HG03280 (cell line): ENCODE data around the gene CCDC3.
"Not testable (repeated sequence)": the region's sequence is repeated elsewhere in the genome, so short reads cannot be mapped to it uniquely, and the experiment has no call there.

Experiments
- ATAC-seq: cut with Tn5 transposase; IDR thresholded peaks from one replicate; pipeline ENCODE4 v1.9.1; 2021; ENCODE audit warnings: mild to moderate bottlenecking, moderate library complexity; ENCODE audit not compliant: unreplicated experiment

Gene CCDC3

GRCh38 chr10:13001041-13001886 lies at the start of gene CCDC3:
Gene CCDC3 (minus strand): TSS chr10:13001713. CDS start chr10:13001570, 143 bp downstream.
- no peak for ATAC-seq

DNA sequence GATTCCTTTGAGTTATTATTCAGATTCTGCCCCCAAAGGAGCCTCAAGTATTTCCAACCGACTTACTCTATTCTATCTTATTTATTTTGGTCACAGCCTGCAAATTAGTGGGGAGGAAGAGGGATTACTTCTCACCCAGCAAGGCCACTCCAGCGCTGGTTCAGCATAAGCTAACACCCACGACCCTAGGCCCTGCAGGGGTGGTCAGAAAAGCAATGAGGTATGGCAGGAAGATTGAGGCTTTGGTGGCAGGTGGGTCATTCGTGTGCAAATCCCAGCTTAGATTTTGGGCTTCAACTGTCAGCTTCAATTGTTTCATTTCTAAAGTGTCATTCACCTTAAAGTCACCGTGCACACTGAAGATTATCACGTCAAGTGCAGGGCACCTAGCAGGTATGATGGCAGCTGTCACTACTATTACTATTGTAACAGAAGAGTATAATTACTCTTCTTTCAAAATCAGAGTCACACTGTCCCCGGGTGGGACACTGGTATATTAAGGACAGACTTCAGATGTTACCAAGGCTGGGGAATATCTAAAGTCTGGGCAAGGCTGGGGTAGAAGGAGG lies 49.7 kb upstream of the CCDC3 start:
- ATAC-seq, result no peak

- no peak for ATAC-seq
These were observed 48.4 kb upstream of the CCDC3 start for GRCh38 chr10:13049774-13050420.

- no peak for ATAC-seq
These were observed 47.2 kb upstream of the CCDC3 start for GRCh38 chr10:13048762-13049161.

DNA sequence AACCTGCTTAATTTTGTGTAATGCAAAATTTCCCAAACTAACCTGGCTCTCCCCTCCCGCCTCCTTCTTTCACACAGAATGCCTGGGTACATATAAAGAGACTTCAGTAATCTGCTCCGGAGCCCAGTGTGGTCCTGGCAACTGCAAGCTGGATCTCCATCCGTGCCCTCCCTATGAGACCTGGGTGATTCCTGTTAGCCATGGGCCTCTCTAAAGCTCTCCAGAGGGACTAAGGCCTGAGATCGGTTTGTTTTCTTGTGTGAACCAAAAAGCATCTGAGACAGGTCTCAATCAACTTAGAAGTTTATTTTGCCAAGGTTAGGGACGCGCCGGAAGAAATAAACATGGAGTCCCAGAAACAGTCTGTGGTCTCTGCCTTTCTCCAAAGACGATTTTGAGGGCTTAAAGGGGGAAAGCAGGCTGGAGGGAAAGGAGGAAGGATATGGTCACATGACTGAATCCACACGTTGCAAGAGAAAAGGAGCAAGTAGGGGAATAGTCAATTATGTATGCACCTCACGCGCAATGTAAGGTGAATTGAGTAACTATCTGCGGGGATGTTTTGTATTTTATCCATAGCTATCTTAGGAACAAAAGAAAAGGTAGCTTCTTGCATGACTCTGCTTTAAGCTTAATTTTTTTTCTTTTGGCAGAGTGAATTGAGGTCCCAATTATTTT lies 46.2 kb upstream of the CCDC3 start:
- no peak for ATAC-seq

GRCh38 chr10:13046851-13047528 lies 45.5 kb upstream of the CCDC3 start:
- no peak for ATAC-seq

DNA sequence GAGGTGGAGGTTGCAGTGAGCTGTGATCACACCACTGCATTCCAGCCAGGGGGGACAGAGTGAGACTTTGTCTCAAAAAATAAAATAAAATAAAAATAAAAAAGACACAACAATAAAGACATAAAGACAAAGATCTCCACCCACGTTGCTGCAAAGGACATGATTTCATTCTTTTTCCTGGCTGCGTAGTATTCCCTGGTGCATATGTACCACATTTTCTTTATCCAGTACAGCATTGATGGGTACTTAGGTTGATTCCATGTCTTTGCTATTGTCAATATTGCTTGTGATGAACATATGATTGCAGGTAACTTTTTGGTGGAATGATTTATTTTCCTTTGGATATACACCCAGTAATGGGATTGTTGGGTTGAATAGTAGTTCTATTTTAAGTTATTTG lies 42.0 kb upstream of the CCDC3 start:
- ATAC-seq, result no peak

DNA sequence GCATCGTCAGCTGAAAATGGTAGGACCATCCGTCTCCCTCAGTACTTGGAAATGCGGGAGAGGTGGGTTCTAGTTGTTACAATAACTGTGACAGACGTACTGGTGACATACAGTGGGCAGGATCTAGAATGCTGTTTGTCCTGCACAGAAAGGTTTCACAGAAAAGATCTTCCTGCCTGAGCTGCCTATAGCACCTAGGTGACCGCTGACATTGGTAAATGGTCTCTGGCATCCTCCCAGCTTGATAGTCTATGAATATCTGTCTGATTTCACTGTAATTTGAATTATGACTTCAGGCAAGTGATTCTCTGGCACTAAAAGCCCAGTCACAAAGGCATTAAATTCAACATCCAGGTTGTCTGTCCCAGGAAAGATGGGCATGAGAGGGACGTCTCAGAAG lies 38.2 kb upstream of the CCDC3 start:
- no peak for ATAC-seq

DNA sequence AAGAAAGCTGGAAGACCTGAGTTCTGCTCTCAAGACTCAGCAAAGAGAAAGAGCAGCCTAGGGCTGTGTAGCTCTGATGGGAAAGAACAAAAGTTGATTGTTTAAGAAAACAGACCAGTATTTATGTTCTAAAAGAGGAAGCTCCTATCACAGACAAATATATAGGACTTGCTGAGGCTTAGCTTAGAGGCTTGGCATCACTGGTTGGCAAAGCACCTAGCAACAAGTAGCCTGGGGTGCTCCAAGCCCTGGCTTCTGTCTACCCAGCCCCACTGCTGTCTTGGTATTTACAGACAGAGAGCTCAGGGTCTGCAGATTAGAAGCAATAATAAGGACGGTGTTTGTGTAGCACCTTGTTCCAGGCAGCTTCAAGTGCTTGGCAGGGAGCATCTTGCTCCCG lies 36.9 kb upstream of the CCDC3 start:
- no peak for ATAC-seq

DNA sequence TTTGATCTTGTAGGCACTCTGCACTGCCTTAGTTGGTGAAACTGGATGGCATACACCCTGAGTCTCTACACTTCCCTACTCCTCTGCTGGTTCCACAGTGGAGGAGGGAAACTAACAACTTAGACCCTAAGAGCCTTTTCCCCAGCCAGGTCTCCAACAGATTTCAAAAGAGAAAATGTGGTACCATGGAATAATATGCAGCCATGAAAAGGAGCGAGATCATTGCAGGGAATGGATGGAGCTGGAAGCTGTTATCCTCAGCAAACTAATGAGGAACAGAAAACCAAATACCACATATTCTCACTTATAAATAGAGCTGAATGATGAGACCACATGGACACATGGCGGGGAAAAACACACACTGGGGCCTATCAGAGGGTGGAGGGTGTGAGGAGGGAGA lies 36.3 kb upstream of the CCDC3 start:
- ATAC-seq, result no peak

GRCh38 chr10:13036841-13037240 lies 35.3 kb upstream of the CCDC3 start:
- ATAC-seq, result no peak

DNA sequence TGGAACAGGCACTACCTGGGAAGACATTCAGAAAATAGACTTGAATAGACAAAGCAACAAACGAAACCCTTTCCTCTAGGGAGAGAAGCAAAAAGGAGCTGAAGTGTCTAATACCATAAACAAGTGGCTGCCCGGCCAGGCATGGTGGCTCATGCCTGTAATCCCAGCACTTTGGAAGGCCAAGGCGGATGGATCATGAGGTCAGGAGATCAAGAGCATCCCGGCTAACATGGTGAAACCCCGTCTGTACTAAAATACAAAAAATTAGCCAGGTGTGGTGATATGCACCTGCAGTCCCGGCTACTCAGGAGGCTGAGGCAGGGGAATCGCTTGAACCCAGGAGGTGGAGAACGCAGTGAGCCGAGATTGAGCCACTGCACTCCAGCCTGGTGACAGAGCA lies 34.2 kb upstream of the CCDC3 start:
- not testable (repeated sequence) for ATAC-seq

DNA sequence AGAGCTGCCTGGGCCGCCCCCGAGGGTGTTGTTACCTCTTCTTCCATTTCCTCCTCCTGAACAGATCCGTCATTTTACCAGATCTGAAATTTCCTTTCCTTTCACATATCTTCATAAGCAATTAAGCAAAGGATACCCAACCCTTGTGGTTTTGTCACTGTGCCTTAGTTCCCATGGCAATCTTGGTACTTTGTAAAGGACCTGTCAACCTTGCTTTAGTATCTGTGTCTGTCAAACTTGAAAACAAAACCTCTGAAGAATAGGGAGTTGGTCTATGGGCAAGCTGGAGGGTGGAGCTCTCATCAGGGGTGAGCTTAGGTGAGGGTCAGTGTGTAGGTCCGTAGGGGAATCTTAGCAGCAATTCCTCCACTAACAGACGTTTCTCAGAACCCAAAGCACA lies 25.4 kb upstream of the CCDC3 start:
- ATAC-seq, result no peak

DNA sequence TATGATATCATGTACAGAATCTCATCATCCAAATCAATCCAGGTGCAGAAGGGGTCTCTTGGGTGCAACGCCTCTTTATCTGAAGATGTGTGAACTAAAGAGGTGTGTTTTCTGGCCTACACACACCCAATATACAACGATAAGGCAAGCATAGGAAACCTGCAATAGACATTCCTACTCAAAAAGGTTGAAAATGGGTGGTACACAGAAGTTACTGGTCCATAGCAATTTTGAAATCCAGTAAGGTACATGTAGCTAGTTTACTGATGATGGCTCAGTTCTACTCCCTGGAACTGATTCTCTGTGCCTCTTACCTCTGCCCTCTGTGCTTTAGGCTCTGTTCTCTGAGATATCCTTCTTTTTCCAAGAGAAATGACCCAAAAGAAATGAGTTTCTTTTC lies 22.2 kb upstream of the CCDC3 start:
- ATAC-seq, result no peak

DNA sequence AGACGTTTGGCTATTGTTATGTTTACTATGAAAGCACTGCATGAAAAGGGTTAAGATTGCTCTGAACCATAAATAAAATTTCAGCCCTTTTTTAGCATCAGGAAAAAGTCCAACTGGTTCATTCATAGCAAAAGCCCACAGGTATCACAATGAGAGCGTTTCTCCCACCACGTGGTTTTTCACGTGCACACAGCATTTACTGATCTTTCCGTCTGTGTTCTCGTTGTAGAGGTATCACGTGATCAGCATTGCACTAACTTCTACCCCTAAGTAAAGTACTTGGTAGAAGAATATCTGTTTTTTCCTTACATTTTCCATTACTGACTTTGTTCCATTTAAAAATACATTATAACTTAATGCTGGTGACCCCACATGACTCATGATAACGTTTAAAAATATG lies 17.8 kb upstream of the CCDC3 start:
- no peak for ATAC-seq

DNA sequence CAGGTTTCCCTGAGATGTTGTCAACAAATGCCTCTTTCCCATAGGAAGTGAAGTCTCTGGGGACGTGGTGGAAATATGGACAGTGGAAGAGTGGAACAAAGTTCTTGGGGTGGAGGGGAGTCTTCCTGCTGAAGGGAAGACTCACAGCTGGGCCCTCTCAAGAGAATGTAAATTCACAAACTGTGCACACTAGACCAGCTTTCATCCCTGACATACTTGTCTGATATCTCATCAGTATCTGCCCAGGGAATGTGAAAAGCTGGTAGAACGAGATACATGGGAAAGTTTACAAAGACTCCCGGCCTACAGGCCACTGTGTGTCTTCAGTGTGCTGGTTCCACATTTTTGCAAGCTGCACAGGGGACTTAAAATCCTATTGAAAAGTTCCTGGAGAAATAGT lies 16.7 kb upstream of the CCDC3 start:
- no peak for ATAC-seq

DNA sequence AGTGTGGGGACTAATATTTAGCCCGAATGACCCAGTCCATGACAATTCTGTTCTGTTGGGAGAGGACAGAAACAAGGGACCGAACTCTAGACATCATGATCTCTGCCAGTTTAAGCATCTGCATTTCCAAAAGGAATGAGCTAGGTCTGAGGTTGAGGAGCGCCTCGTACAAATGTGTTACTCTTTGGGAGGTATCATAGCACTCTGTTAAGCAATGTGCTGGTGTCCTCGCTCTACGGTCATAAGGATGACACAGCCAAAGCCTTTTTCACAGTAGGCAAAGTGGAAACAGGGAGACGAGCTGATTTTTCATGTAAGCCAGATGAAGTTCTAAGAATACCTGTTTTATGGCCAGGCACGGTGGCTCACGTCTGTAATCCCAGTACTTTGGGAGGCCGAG lies 15.4 kb upstream of the CCDC3 start:
- no peak for ATAC-seq

DNA sequence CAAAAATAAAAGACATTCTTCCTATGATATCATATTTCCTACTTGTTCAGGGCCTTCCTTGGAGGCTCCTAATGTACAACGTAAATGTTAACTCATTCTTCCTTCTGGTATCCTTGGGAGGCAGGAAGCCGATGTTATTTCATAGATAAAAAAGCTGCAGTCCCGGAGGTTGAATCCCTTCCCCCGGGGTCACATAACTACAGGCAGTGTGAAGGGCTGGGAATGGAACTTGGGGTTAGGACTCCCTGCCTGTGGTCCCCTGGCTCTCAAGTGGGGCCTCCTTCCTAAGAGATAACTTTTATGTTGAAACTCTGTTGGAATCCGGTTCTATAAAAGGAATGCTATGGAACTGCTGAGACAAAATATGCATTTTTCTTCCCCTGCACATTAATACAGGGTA lies 14.9 kb upstream of the CCDC3 start:
- no peak for ATAC-seq

DNA sequence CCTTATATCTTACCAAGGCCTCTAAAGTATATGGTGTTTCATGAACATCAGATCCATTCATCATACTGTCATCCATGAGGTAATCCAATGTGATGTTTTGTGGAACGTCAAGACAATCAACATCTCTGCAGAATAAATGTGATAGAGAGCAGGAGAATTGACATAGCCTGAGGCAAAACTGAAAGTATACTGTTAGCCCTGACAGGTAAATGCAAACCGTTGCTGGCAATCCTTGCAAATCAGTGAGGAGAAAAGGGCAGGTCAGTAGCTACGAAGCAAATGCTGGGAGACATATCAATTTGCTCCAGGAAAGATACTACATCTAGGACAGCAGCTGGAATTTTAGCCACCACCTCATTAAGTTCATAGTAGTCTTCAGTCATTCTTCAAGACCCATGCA lies 4.5 kb upstream of the CCDC3 start:
- ATAC-seq, result no peak

DNA sequence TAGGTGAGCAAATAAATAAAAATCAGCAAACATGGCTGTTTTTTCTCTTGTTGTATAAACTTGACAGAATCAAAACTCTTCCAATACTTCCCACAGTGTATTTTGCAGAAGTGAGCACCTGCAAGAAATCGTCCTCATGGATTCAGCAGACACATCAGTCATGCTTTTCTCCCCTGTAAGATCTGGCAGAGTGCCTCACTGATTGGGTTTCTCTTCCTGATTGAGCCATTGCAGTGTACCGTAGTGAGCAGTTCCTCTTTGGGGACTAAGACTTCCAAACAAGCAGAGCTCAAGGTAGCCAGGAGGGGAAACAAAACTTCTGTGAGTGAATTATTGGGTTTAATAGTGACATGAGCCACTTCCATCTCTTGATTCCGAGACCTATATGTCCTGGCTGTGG lies 2.2 kb upstream of the CCDC3 start:
- ATAC-seq, result no peak

DNA sequence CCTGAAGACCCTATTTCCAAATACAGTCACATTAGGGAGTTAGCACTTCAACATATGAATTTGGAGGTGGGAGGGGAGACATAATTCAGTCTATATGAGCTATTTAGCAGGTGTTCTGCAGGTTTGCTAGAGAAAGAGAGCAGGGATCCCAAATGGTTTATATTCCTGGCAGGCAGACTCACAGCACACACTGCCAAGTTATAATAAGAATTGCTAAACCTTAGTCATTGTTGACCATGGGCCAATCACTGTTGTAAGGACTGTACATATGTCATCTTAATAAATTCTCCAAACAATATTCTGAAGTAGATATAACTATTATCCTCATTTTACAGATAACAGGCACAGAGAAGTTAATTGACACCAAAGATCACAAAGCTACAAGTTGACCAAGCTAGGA lies 1.5 kb upstream of the CCDC3 start:
- ATAC-seq, result no peak
